Mucosa of stomach (tissue), 1 donor: ENCODE data around the gene SCD5.

Source experiments
- H3K27me3 ChIP-seq: one replicate; pipeline ENCODE4 v1.7.0; 2013; ENCODE audit warnings: mild to moderate bottlenecking, low read length; ENCODE audit not compliant: control insufficient read depth, insufficient read depth
- H3K36me3 ChIP-seq: one replicate; pipeline ENCODE4 v1.7.0; 2013; ENCODE audit warnings: low read length; ENCODE audit not compliant: control insufficient read depth, insufficient read depth
- H3K4me1 ChIP-seq: one replicate; pipeline ENCODE4 v1.7.0; 2013; ENCODE audit warnings: mild to moderate bottlenecking, low read length; ENCODE audit not compliant: control insufficient read depth, insufficient read depth
- H3K4me3 ChIP-seq: one replicate; pipeline ENCODE4 v1.7.0; 2013; ENCODE audit warnings: low read length
- H3K9ac ChIP-seq: one replicate; pipeline ENCODE4 v1.7.0; 2013; ENCODE audit warnings: mild to moderate bottlenecking, low read length, moderate library complexity
- H3K9me3 ChIP-seq: one replicate; pipeline ENCODE4 v1.7.0; 2013; ENCODE audit warnings: mild to moderate bottlenecking, low read length, moderate library complexity; ENCODE audit not compliant: control insufficient read depth
- donor health status: Pancreatic carcinoma.

SCD5 gene

DNA sequence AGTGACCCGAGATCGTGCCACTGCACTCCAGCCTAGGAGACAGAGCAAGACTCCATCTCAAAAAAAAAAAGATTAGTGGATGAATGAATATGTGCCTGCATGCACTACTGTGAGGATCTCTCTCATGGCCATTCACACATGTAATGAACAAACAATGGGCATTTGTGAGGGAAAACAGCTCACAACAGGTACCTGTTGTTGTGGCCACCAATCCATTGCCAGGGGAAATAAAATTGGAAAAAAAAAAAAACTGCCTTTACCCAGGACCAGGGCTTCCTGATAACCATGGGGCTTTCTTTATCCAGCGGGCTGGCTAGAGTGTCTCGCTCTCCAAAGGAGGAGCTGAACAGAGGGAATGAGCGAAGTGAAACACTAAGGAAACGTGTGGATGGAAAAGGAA is 7.4 kb downstream of the SCD5 start:
- Histone ChIP-seq H3K9ac (no peak overlapping the region), H3K27me3 (no peaks in the 10 kb centered on the region), H3K9me3 (no peaks in the 10 kb centered on the region), H3K4me3 (no peak overlapping the region), H3K4me1 (no peaks in the 10 kb centered on the region), H3K36me3 (no peaks in the 10 kb centered on the region)

DNA sequence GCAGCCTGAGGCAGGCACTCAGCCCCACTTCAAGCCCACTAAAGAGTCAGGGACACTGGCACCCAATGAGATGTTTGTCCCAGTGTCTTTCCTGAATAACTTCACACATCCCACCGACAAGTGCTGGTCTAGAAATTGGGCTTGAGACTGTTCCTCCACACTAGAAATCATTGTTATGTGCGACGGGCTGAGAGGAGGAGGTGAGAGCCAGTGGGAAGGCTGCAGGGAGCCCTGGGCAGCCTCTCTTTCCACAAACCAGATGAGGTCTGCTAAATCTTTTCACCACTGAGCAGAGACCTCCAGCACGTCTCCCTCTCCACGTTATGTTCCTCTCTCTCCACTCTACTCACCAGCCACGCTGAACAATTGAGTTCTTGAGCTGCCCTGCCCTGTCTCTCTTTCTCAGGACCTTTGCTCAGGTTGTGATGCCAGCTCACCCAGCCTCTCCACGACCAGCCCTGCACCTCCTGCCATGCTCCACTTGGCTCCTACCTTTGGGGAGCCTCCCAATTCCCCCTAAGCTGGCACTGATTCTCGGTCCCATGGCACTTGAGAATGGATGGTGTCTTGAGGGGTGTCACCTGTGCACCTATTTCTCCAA is 8.4 kb downstream of the SCD5 start:
- Histone ChIP-seq H3K36me3 (no peaks in the 10 kb centered on the region), H3K4me1 (peaks cover 7% of the 10 kb centered on the region), H3K27me3 (no peaks in the 10 kb centered on the region), H3K9me3 (no peaks in the 10 kb centered on the region), H3K4me3 (no peak overlapping the region), H3K9ac (no peak overlapping the region)

DNA sequence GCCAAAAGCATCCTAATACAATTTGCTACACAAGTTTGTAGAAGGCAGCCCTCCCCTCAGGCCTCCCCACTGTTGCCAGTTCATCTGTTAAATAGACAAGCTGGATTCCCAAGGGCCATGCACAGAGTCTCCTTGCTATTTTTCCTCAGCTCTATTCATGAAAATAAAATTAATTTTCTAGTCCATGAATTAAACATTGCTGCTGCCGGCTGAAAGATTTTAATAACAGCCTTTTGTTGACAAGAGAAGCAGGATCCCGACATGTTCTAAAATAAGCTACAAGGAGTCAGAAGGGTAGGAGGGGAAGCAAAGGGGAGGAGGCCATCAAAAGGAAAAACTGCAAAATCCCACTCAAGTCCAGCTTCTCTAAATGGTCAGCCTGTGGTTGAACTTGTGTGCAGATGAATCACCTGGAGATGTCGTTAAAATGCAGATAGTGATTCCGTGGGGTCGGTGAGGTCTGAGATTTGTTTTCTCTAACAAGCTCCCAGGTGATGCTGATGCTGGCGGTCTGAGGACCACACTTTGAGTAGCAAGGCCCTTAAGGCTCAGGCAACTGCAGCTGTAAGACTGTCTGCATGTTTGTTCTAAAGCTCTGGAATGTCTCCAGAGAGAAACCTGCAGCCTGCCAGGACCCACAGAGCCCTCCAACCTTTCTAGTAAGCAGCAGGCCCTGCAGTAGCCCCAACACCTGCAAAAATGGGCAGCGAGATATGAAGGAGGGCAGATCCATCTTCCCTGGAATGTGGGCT is 9.4 kb downstream of the SCD5 start:
- Histone ChIP-seq H3K9ac (no peak overlapping the region), H3K4me3 (no peak overlapping the region), H3K4me1 (peaks cover 11% of the 10 kb centered on the region), H3K36me3 (no peaks in the 10 kb centered on the region), H3K9me3 (no peaks in the 10 kb centered on the region), H3K27me3 (no peaks in the 10 kb centered on the region)

DNA sequence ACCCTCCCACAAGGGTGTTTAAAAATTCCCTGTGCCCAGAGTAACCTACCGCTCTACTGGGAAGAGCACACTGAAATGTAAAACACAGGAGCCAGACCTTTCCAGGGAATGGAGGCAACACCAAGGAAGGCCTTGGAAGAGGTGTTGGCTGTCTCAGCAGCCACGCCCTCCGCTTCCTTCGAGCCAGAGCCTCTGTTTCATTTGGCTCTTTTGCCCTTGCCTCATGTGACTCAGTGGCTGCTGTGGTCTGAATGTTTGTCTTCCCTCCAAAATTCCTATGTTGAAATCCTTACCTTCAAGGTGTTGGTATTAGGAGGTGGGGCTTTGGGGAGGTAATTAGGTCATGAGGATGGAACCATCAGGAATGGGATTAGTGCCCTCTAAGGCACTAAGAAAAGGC is 11.3 kb downstream of the SCD5 start:
- no peaks in the 10 kb centered on the region for H3K36me3 ChIP-seq
- H3K4me1 ChIP-seq = peaks cover 11% of the 10 kb centered on the region
- H3K9me3 ChIP-seq = no peaks in the 10 kb centered on the region
- no peak overlapping the region for H3K4me3 ChIP-seq
- H3K27me3 ChIP-seq = no peaks in the 10 kb centered on the region
- no peak overlapping the region for H3K9ac ChIP-seq

DNA sequence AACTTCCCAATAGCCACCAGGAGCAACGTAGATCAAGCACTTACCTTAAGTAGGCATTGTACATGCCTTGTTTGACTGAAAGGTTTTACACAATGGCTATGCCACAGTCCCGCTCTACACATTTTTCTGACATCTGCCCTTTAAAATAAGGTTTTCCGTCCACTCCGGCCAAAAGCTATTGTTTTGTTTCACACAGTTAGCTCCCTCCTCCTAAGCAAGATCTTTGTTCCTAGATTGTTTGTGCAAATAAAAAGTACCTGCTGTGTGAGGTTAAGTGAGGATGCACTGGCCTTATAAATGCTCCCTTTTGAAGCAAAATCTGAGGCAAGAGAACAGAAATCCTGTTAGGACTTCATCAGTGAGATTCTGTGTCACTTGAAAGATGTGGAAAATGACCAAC is 11.8 kb downstream of the SCD5 start:
- peaks cover 11% of the 10 kb centered on the region for H3K4me1 ChIP-seq
- H3K9ac ChIP-seq = no peak overlapping the region
- H3K36me3 ChIP-seq = no peaks in the 10 kb centered on the region
- no peak overlapping the region for H3K4me3 ChIP-seq
- no peaks in the 10 kb centered on the region for H3K9me3 ChIP-seq
- H3K27me3 ChIP-seq = no peaks in the 10 kb centered on the region

DNA sequence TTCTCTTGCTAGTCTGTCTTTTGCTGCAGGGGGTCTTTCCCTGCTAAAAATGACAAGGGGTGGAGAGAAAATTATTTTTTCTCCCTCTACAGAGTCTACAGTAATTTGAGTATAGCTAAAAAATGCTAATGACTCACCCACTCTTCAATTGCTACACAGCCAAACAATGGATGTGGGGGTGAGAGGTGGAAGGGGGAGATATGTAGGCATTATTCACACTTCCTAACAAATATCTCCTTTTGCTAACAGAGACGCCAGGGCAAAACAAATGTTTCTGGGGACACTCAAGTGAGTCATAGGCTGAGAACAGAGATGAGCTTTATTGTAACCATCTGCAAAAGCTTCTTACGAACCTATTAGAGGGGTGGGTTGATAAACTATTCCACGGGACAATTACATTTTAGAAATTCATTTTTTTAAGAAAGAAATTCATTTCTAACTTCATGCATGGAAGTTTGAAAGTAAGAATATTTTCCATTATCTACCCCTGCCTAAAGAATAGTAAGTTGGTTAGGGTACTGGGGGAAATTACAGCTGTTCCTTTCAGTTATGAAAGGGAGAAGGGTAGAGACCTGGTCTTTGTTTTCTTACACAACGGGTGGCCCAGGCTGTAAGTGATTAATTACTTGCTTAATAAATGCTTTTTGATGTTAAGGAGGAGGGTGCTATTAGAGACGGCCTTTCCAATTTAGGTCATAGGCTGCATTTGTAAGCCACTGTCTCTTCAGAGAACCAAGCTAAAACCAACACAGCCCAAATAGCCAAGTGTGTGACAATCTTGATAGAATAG is 12.8 kb downstream of the SCD5 start:
- Histone ChIP-seq H3K27me3 (no peaks in the 10 kb centered on the region), H3K9ac (no peak overlapping the region), H3K4me1 (peaks cover 11% of the 10 kb centered on the region), H3K4me3 (no peak overlapping the region), H3K36me3 (no peaks in the 10 kb centered on the region), H3K9me3 (no peaks in the 10 kb centered on the region)

DNA sequence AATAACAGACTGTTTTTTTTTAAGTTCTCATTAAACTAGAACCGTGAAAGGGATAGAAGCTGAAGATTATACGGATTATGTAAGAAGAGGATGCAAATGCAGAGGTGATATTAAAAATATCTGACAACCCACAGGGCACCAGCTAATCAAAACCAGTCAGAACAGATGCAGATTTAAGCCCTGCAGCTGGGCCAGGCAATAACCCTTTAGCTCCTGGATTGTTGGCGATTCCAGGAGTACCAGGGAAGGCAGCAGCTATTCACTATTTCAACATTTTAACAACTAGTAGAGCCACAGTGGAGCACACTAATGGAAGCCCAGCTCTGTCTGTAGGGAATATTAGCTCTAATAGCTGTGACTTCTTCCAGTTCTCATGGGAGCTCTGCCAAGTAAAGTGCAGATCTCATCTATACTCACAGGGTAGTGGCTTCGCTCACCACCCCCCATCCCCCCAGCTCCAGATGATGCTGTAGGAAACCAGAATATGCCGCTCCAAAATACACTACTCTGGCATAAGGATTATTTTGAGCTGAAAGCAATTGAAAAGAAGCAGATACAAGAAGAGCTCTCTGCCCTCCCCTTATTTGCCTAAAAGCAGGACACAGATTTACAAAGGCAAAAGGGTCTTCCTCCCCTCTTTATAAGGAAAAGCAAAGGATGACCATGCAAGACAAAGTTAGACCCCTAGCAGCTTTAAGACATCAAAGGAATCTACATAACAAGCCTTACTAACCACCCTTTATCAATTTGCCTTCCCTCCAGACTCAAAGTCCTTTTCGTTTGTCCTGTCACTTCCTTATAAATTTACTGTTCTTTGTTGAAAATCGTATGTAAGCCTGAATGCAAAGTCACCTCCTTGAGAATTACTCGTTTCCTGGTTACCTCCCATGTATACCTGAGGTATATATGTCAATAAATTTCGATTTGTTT is 13.7 kb downstream of the SCD5 start:
- no peaks in the 10 kb centered on the region for H3K9me3 ChIP-seq
- no peak overlapping the region for H3K9ac ChIP-seq
- no peak overlapping the region for H3K4me3 ChIP-seq
- H3K4me1 ChIP-seq = peaks cover 17% of the 10 kb centered on the region
- H3K36me3 ChIP-seq = no peaks in the 10 kb centered on the region
- H3K27me3 ChIP-seq = no peaks in the 10 kb centered on the region

DNA sequence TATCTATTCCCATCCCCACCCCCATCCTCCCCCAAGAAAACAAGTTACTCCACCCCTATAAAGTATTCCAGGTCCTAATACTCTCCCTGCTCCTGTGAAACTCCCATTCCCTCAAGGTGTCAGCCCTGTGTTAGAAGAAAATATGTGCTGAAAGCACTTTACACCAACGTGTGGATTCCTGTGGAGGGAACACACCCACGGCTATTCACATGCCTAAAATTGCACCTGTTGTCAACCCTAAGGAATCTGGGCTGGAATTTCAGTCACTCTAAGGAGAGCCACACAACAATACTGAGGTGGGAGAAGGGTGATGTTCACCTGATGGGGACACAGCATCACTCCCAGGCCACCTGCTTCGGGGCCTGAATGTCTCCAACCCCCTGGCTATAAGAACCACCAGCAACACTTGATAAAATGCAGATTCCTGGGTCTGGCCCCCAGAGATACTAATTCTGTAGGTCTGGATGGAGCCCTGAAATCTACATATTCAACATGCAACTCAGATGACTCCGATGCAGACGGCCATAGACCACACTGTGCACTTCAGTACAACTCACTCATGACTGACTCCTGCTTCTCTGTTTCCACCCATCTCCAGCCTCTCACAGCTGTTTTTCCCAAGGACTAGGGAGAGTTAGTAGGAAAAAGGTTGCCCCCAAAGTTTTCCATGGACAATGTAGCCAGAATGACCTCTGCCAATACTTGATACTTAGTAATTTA is 15.8 kb downstream of the SCD5 start:
- no peak overlapping the region for H3K4me3 ChIP-seq
- no peak overlapping the region for H3K9ac ChIP-seq
- H3K27me3 ChIP-seq = no peaks in the 10 kb centered on the region
- H3K36me3 ChIP-seq = no peaks in the 10 kb centered on the region
- peaks cover 17% of the 10 kb centered on the region for H3K4me1 ChIP-seq
- no peaks in the 10 kb centered on the region for H3K9me3 ChIP-seq

DNA sequence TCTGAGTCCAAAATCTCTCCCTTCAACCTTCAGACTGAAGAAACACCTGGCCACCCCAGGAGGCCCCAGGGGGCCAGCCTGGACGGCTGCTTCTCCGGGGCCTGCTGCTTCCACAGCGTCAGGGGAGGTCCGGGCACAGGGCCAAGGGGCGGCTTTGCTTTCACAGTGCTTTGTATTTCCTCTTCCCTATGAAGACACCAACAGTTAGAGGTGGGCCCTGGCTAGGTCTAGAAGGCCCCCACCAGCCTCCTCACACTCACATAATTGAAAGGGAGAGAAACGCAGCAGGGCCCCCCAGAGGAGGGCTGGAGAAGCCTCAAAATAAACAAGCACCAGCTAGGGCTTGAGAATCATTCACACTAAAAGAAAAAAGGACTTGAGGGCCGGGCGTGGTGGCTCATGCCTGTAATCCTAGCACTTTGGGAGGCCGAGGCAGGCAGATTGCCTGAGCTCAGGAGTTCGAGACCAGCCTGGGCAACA is 17.8 kb downstream of the SCD5 start:
- H3K9ac ChIP-seq = no peak overlapping the region
- H3K9me3 ChIP-seq = no peaks in the 10 kb centered on the region
- H3K27me3 ChIP-seq = no peaks in the 10 kb centered on the region
- H3K36me3 ChIP-seq = no peaks in the 10 kb centered on the region
- peaks cover 16% of the 10 kb centered on the region for H3K4me1 ChIP-seq
- no peak overlapping the region for H3K4me3 ChIP-seq

DNA sequence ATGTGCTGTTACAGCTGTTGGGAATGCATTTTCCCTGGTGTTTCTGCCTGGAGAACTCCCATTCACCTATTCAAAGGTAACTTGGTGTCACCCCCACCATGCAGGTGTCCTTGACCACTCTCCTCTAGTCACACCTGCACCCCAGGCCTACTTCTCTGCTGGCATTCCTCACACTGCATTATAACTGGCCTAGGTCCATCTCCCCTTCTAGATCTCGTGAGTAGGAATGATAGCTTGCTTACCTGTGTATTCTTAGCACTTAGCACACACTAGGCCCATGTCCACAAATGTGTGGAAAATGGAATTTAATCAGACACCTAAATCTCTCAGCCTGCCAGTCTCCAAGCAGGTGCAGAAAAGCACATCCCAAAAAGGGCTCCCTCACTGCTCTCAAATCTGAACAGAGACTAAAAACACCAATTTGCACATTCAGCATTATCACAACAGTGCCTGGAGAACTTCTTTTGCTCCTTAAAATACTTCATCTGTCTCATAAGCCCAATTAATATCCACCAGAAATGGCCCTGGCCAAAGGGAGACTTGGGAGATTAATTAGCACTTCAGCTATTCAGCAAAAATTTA is 18.3 kb downstream of the SCD5 start:
- Histone ChIP-seq H3K36me3 (no peaks in the 10 kb centered on the region), H3K27me3 (no peaks in the 10 kb centered on the region), H3K9me3 (no peaks in the 10 kb centered on the region), H3K4me1 (peaks cover 11% of the 10 kb centered on the region), H3K4me3 (no peak overlapping the region), H3K9ac (no peak overlapping the region)

DNA sequence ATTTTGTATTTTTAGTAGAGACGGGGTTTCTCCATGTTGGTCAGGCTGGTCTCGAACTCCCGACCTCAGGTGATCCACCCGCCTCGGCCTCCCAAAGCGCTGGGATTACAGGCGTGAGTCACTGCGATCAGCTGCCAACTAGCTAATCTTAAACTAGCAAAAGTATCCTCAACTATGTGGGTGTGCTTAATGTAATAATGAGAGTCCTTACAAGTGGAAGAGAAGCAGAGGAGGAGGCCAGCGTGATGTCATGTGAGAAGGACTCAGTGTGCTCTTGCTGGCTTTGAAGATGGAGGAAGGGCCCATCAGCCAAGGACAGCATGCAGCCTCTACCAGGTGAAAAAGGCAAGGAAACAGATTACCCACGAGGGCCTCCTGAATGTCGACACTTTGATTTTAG is 19.6 kb downstream of the SCD5 start:
- Histone ChIP-seq H3K36me3 (no peaks in the 10 kb centered on the region), H3K4me3 (no peak overlapping the region), H3K9ac (no peak overlapping the region), H3K9me3 (no peaks in the 10 kb centered on the region), H3K4me1 (peaks cover 6% of the 10 kb centered on the region), H3K27me3 (no peaks in the 10 kb centered on the region)
